Activated CD4-positive, alpha-beta T cell treated with anti-CD3 and anti-CD28 coated beads, Interleukin-2, amount 10 ng/mL, durations not matched to agents 7 days and 5 days (primary cell): ENCODE data around the gene XPO5. TPM values are rescaled to one million over a fixed set of nuclear protein-coding genes. Genes with fewer than 3 reads are reported as not detected.
A peak's percentile ranks its signal among the peaks of the same experiment; 100 is the strongest.

Source experiments
- CTCF ChIA-PET: fragments of 350-600 bp; sonication (Branson Sonifier 250); formaldehyde crosslinking; loops from one replicate; lab custom pipeline; 2021; ENCODE audit warnings: antibody characterized with exemption; lab: Charles Lee
- POLR2A ChIA-PET: fragments of 350-600 bp; sonication (Branson Sonifier 250); formaldehyde crosslinking; loops from one replicate; lab custom pipeline; 2021; ENCODE audit warnings: antibody characterized with exemption; lab: Charles Lee
- DNase-seq: peaks from one replicate; pipeline ENCODE4 v3.0.0-alpha.2; 2020
- H3K27ac Mint-ChIP-seq: one replicate; pipeline ENCODE4 v1.8.0; 2021; ENCODE audit warnings: mild to moderate bottlenecking, moderate library complexity, mixed read lengths
- H3K27me3 Mint-ChIP-seq: one replicate; pipeline ENCODE4 v1.8.0; 2021; ENCODE audit warnings: mixed read lengths
- H3K36me3 Mint-ChIP-seq: one replicate; pipeline ENCODE4 v1.8.0; 2021; ENCODE audit warnings: low read depth, mixed read lengths
- H3K4me1 Mint-ChIP-seq: one replicate; pipeline ENCODE4 v1.8.0; 2021; ENCODE audit warnings: mixed read lengths
- H3K4me3 Mint-ChIP-seq: one replicate; pipeline ENCODE4 v1.8.0; 2021; ENCODE audit warnings: mild to moderate bottlenecking, moderate library complexity, mixed read lengths
- H3K9me3 Mint-ChIP-seq: one replicate; pipeline ENCODE4 v1.8.0; 2021; ENCODE audit warnings: mixed read lengths
- total RNA-seq, 2 experiments: library from RNA; stranded (reverse); gene quantifications; one replicate each; pipeline ENCODE4 v1.2.3, GENCODE V29; 2021

Gene XPO5
- total RNA-seq, result 10 to 100 TPM; 55.5 to 60.3 TPM

GRCh38 chr6:43575772-43576551 lies at the start of gene XPO5, which contains the start of gene POLH:
Gene XPO5 (minus strand): TSS chr6:43576038. CDS start chr6:43575864, 174 bp downstream.
Gene POLH (plus strand): TSS chr6:43576185. CDS start chr6:43582320, 6,135 bp downstream.
- POLR2A ChIA-PET, result interaction anchor here (0.6 to 1.0 kb wide), 2 partner anchors 53 to 58 kb away, joined by 3 read pairs; partner anchors contain the start of gene GTPBP2
- Mint-ChIP-seq H3K9me3 (no peaks in the 10 kb centered on the region), H3K4me1 (peaks cover 49% of the 10 kb centered on the region), H3K4me3 (peak within 1 kb of the TSS; percentile 91), H3K27ac (peak within 1 kb of the TSS; percentile 85), H3K27me3 (no peaks in the 10 kb centered on the region), H3K36me3 (peaks cover 38% of the 10 kb centered on the region)
- CTCF ChIA-PET, result interaction anchor here (0.6 to 1.3 kb wide), 7 partner anchors 13 to 128 kb away, joined by 3 to 4 read pairs (median 3); partner anchors contain the start of genes POLR1C and YIPF3
- DNase-seq, result peak; percentile 91

- POLR2A ChIA-PET, result no interaction called here
- Mint-ChIP-seq H3K27ac (peak overlapping the region; percentile 14), H3K4me1 (peaks cover 34% of the 10 kb centered on the region), H3K4me3 (no peak overlapping the region), H3K9me3 (no peaks in the 10 kb centered on the region), H3K27me3 (no peaks in the 10 kb centered on the region), H3K36me3 (peaks cover 63% of the 10 kb centered on the region)
- no peak for DNase-seq
- CTCF ChIA-PET, result interaction anchor here (1.3 kb wide), 1 partner anchor 11 kb away, joined by 4 read pairs; no protein-coding TSS in a partner anchor
Measured at GRCh38 chr6:43625393-43625992, 49.7 kb upstream of the XPO5 start.

GRCh38 chr6:43624786-43625288 lies 49.0 kb upstream of the XPO5 start:
- ChIA-PET CTCF (interaction anchor here (1.3 kb wide), 1 partner anchor 11 kb away, joined by 4 read pairs; no protein-coding TSS in a partner anchor), POLR2A (no interaction called here)
- H3K27ac Mint-ChIP-seq, result no peak overlapping the region
- peaks cover 28% of the 10 kb centered on the region for H3K4me1 Mint-ChIP-seq
- H3K27me3 Mint-ChIP-seq, result no peaks in the 10 kb centered on the region
- H3K4me3 Mint-ChIP-seq, result no peak overlapping the region
- DNase-seq, result no peak
- H3K9me3 Mint-ChIP-seq, result no peaks in the 10 kb centered on the region
- peaks cover 61% of the 10 kb centered on the region for H3K36me3 Mint-ChIP-seq

- H3K4me3 Mint-ChIP-seq, result no peak overlapping the region
- no peaks in the 10 kb centered on the region for H3K27me3 Mint-ChIP-seq
- peaks cover 27% of the 10 kb centered on the region for H3K4me1 Mint-ChIP-seq
- no peak for DNase-seq
- POLR2A ChIA-PET, result no interaction called here
- H3K36me3 Mint-ChIP-seq, result peaks cover 61% of the 10 kb centered on the region
- H3K9me3 Mint-ChIP-seq, result no peaks in the 10 kb centered on the region
- CTCF ChIA-PET, result interaction anchor here (1.3 kb wide), 1 partner anchor 10 kb away, joined by 4 read pairs; no protein-coding TSS in a partner anchor
- H3K27ac Mint-ChIP-seq, result no peak overlapping the region
Measured at GRCh38 chr6:43623880-43624785, 48.3 kb upstream of the XPO5 start.

DNA sequence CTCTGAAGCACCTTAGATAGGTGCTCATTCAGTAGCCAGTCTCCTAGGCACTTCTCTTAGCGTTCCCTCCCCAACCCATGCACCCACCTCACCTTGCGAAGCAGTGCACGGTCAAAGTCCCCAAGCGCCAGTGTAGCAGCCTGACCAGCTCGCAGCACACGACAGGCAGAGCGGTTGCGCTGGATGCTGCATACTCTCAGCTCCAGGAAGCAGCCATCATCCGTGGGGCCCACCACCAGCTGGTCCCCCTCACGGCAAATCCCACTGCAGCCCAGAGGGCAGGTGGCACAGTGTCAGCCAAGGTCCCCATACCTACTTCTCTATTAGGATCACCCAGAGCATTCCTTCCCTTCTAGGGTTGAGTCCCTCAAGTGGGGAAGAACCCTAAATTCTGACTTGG lies 46.7 kb upstream of the XPO5 start:
- CTCF ChIA-PET, result no interaction called here
- no peak overlapping the region for H3K4me3 Mint-ChIP-seq
- POLR2A ChIA-PET, result no interaction called here
- H3K4me1 Mint-ChIP-seq, result peaks cover 17% of the 10 kb centered on the region
- H3K27me3 Mint-ChIP-seq, result no peaks in the 10 kb centered on the region
- H3K36me3 Mint-ChIP-seq, result peaks cover 59% of the 10 kb centered on the region
- H3K27ac Mint-ChIP-seq, result peak overlapping the region; percentile 50
- H3K9me3 Mint-ChIP-seq, result no peaks in the 10 kb centered on the region
- DNase-seq, result no peak

DNA sequence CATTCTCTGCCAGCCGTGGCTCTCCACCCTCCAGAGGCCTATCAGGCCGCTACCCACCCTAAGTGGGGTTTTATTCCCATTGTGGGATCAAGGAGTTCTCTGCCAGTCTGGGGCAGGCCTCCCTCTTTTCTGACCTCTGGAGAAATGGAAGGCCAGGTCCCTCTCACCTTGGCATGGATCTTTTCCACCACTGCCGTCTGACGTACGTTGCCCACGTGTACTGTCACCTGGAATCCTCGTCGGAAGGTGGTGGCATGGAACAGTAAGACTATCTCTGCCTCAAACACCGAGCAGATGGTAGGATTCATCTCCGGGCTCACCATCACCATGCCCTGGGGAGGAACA lies 46.0 kb upstream of the XPO5 start:
- no peak for DNase-seq
- no peak overlapping the region for H3K4me3 Mint-ChIP-seq
- H3K27me3 Mint-ChIP-seq, result no peaks in the 10 kb centered on the region
- H3K4me1 Mint-ChIP-seq, result peaks cover 9% of the 10 kb centered on the region
- peaks cover 58% of the 10 kb centered on the region for H3K36me3 Mint-ChIP-seq
- H3K27ac Mint-ChIP-seq, result peak overlapping the region; percentile 50
- ChIA-PET CTCF (no interaction called here), POLR2A (no interaction called here)
- H3K9me3 Mint-ChIP-seq, result no peaks in the 10 kb centered on the region

DNA sequence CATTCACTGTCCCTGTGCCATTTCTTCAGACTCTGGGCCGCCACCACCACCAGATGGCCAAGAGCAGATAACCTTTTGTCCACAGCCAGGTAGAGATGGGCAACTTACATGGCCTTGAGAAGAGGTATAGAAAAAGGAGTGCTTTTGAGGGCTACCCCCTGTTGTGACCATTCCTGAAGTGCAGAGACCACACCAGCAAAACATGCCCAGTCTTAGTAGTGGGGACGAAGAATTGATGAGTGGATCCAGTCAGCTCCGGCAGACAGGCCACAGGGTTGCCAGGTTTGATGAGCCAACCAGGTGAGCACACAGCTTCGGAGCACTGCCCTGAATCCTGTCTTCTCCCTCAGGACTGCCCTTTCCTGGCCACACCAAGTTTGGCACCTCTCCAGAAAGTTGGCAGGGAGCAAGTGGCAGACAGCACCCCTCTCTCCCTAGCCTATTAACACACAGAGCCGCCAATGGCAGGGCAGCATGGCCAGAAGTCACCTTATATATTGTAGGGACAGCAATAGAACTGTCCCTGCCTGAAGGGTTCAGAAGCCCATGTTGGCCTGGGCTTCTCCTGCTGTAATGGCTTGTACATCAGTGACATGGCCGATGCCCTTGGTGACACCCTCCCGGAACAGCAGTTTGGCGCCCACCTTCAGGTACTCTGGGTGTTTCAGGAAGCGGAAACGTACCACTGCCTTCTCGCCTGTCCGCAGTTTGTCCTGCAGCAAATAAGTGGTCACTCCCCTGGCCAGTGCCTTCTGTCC lies 45.4 kb upstream of the XPO5 start:
- POLR2A ChIA-PET, result no interaction called here

GRCh38 chr6:43616725-43617472 lies 41.1 kb upstream of the XPO5 start:
- ChIA-PET POLR2A (interaction anchor here (0.6 kb wide), 1 partner anchor 11 kb away, joined by 3 read pairs; no protein-coding TSS in a partner anchor), CTCF (interaction anchor here (0.5 to 1.5 kb wide), 4 partner anchors 9 to 299 kb away, joined by 3 to 4 read pairs (median 4); no protein-coding TSS in a partner anchor)
- Mint-ChIP-seq H3K27ac (no peak overlapping the region), H3K9me3 (no peaks in the 10 kb centered on the region), H3K36me3 (peaks cover 50% of the 10 kb centered on the region), H3K27me3 (no peaks in the 10 kb centered on the region), H3K4me3 (no peak overlapping the region), H3K4me1 (no peaks in the 10 kb centered on the region)
- DNase-seq, result no peak

More for the DNA sequence above, 45.4 kb upstream of the XPO5 start:
- Mint-ChIP-seq H3K4me3 (no peak overlapping the region), H3K4me1 (peaks cover 4% of the 10 kb centered on the region), H3K9me3 (no peaks in the 10 kb centered on the region), H3K27me3 (no peaks in the 10 kb centered on the region), H3K27ac (no peak overlapping the region), H3K36me3 (peaks cover 58% of the 10 kb centered on the region)
- CTCF ChIA-PET, result no interaction called here
- no peak for DNase-seq

DNA sequence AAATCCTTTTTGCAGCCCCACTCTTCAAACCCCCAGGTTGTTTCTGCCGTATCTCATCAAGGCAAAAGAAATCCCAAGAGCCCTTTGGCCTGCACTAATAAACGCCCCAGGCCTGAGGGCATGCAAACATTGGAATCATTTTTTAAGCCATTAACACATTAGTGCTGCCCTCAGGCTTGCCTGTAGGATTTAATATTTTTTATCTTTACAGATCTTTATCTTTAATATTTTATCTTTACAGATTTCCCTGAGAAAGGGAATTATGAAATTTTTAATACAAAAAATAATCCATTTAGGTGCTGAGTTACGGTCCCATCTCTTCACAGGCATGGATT lies 38.5 kb upstream of the XPO5 start:
- Mint-ChIP-seq H3K27me3 (no peaks in the 10 kb centered on the region), H3K27ac (no peak overlapping the region), H3K36me3 (peaks cover 48% of the 10 kb centered on the region), H3K9me3 (no peaks in the 10 kb centered on the region), H3K4me1 (no peaks in the 10 kb centered on the region), H3K4me3 (no peak overlapping the region)
- DNase-seq, result no peak
- POLR2A ChIA-PET, result no interaction called here
- CTCF ChIA-PET, result interaction anchor here (0.9 to 2.0 kb wide), 5 partner anchors 11 to 74 kb away, joined by 3 to 4 read pairs (median 3); no protein-coding TSS in a partner anchor

- no peak overlapping the region for H3K27ac Mint-ChIP-seq
- POLR2A ChIA-PET, result no interaction called here
- no peak overlapping the region for H3K4me3 Mint-ChIP-seq
- CTCF ChIA-PET, result interaction anchor here (0.9 to 2.0 kb wide), 5 partner anchors 11 to 74 kb away, joined by 3 to 4 read pairs (median 3); no protein-coding TSS in a partner anchor
- peaks cover 2% of the 10 kb centered on the region for H3K4me1 Mint-ChIP-seq
- no peak for DNase-seq
- no peaks in the 10 kb centered on the region for H3K9me3 Mint-ChIP-seq
- H3K27me3 Mint-ChIP-seq, result no peaks in the 10 kb centered on the region
- peaks cover 52% of the 10 kb centered on the region for H3K36me3 Mint-ChIP-seq
Measured at GRCh38 chr6:43613721-43614395, 38.0 kb upstream of the XPO5 start.

DNA sequence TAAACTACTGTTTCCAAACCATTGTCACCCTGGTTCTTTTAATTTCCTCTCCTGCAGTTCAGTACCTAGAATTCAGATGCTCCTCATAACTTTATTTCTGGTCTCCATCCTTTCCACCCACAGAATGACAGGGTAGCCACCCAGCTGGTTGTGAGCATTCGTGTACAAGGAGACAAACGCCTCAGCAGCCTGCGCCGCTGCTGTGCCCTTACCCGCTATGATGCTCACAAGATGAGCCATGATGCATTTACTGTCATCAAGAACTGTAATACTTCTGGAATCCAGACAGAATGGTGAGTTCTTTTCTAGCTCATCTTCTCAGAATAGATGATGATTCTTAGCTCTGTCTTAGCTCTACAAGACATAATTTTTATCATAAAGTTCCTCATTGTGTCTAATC lies 34.6 kb upstream of the XPO5 start:
- no peaks in the 10 kb centered on the region for H3K9me3 Mint-ChIP-seq
- ChIA-PET POLR2A (no interaction called here), CTCF (interaction anchor here (1.1 kb wide), 1 partner anchor 10 kb away, joined by 3 read pairs; no protein-coding TSS in a partner anchor)
- no peaks in the 10 kb centered on the region for H3K27me3 Mint-ChIP-seq
- no peak for DNase-seq
- H3K27ac Mint-ChIP-seq, result no peak overlapping the region
- H3K36me3 Mint-ChIP-seq, result peaks cover 56% of the 10 kb centered on the region
- H3K4me1 Mint-ChIP-seq, result peaks cover 7% of the 10 kb centered on the region
- no peak overlapping the region for H3K4me3 Mint-ChIP-seq
